HEK293 (cell line): ENCODE results near the gene P2RX7.

Experiments
- CTCF ChIP-seq: fragments of 450-650 bp; formaldehyde crosslinking; IDR thresholded peaks from 2 replicates; pipeline ENCODE4 v1.5.1; 2016; ENCODE audit warnings: missing biosample characterization, missing genetic modification characterization
- PBX3 ChIP-seq: sonication (generic); formaldehyde crosslinking; IDR thresholded peaks from 2 replicates; pipeline ENCODE4 v1.8.1; 2022; ENCODE audit warnings: mild to moderate bottlenecking, moderate library complexity, missing genetic modification reagents
- PRDM10 ChIP-seq: fragments of 450-650 bp; formaldehyde crosslinking; IDR thresholded peaks from 2 replicates; pipeline ENCODE4 v1.5.1; 2016; ENCODE audit warnings: missing biosample characterization, missing genetic modification characterization
- ZNF24 ChIP-seq: fragments of 450-650 bp; formaldehyde crosslinking; IDR thresholded peaks from 2 replicates; pipeline ENCODE4 v1.5.1; 2016; ENCODE audit warnings: missing biosample characterization, missing genetic modification characterization
- ZNF274 ChIP-seq, 2 experiments: fragments of 200-500 bp in 1 of 2; fragments of 450-650 bp in 1 of 2; sonication (Bioruptor generic) in 1 of 2; formaldehyde crosslinking in 1 of 2; IDR thresholded peaks; 2 replicates each; pipeline versions ENCODE4 v1.5.1 to v1.6.1; 2014 to 2016; ENCODE audit warnings: borderline replicate concordance in 1 of 2, inconsistent platforms in 1 of 2, low read length in 1 of 2, missing biosample characterization in 1 of 2, missing genetic modification characterization in 1 of 2
- ZNF791 ChIP-seq: fragments of 450-650 bp; formaldehyde crosslinking; IDR thresholded peaks from 2 replicates; pipeline ENCODE4 v1.5.1; 2016; ENCODE audit warnings: missing biosample characterization, missing genetic modification characterization
- TF ChIP-seq, protein P1 (sequence below): fragments of 450-650 bp; formaldehyde crosslinking; IDR thresholded peaks from 2 replicates; pipeline ENCODE4 v1.5.1; 2016; ENCODE audit warnings: missing biosample characterization, missing genetic modification characterization

DNA sequence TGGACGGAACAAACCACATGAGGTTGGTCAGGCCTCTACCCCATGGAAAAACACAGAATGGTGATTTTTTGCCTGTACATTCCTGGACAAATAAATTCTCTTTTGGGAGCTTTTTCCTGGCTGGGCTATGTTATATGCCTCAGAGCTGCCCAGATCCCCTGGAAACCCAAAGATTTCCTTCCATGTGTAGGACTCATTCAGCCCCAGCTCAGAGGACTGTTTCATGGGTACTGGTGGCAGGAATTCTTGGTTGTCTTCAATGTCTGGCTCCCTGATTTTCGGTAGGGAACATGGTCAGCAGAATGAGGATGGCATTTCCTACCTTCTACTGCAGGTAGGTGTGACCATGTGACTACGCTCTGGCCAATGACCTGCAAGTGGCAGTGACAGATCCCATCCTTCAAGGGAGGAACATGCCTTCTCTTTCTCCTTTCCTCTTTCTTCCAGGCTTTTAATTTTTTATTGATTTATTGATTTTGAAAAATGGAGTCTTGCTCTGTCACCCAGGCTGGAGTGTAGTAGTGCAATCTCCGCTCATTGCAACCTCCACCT lies 15.4 kb upstream of the P2RX7 start:
- TF ChIP-seq ZNF24 (tag by site-specific recombination) (no peak), CTCF (tag by site-specific recombination) (no peak), PBX3 (CRISPR knock-in tag) (no peak), ZNF274 (IDR thresholded peaks at IDR 0.05; ENCODE audit: low read length) (no peak), ZNF274 (tag by site-specific recombination; IDR thresholded peaks at IDR 0.05; ENCODE audit: borderline replicate concordance) (no peak), PRDM10 (no peak), ZNF791 (tag by site-specific recombination) (no peak)
- TF ChIP-seq, protein P1, sequence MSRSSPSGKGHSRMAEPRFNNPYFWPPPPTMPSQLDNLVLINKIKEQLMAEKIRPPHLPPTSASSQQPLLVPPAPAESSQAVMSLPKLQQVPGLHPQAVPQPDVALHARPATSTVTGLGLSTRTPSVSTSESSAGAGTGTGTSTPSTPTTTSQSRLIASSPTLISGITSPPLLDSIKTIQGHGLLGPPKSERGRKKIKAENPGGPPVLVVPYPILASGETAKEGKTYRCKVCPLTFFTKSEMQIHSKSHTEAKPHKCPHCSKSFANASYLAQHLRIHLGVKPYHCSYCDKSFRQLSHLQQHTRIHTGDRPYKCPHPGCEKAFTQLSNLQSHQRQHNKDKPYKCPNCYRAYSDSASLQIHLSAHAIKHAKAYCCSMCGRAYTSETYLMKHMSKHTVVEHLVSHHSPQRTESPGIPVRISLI, result no peak
